H9 (cell line): ENCODE results near the gene TBX21. TPM values are rescaled to one million over a fixed set of nuclear protein-coding genes. Genes with fewer than 3 reads are reported as not detected.

ENCODE experiments used
- DNase-seq: peaks from one replicate; pipeline ENCODE4 v3.0.0-alpha.2; 2017
- H2AFZ ChIP-seq: one replicate; pipeline ENCODE4 v1.6.1; 2013; ENCODE audit warnings: mild to moderate bottlenecking, low read length, control low read depth, moderate library complexity
- H2AK5ac ChIP-seq: 2 replicates; pipeline ENCODE4 v1.6.1; 2013; ENCODE audit warnings: low read length, control low read depth, mixed read lengths; ENCODE audit not compliant: insufficient read length
- H2BK120ac ChIP-seq: one replicate; pipeline ENCODE4 v1.6.1; 2013; ENCODE audit warnings: low read depth, mild to moderate bottlenecking, low read length, control low read depth, inconsistent platforms; ENCODE audit not compliant: poor library complexity, severe bottlenecking
- H2BK12ac ChIP-seq: 2 replicates; pipeline ENCODE4 v1.6.1; 2013; ENCODE audit warnings: low read length, control low read depth, mixed read lengths, low read depth; ENCODE audit not compliant: insufficient read length
- H2BK15ac ChIP-seq: 2 replicates; pipeline ENCODE4 v1.6.1; 2013; ENCODE audit warnings: low read depth, low read length, control low read depth
- H2BK20ac ChIP-seq: one replicate; pipeline ENCODE4 v1.6.1; 2013; ENCODE audit warnings: low read depth, mild to moderate bottlenecking, low read length, control low read depth, inconsistent platforms; ENCODE audit not compliant: poor library complexity, severe bottlenecking
- H2BK5ac ChIP-seq: 2 replicates; pipeline ENCODE4 v1.6.1; 2013; ENCODE audit warnings: low read length, control low read depth, mixed read lengths; ENCODE audit not compliant: insufficient read length
- H3K14ac ChIP-seq: 2 replicates; pipeline ENCODE4 v1.6.1; 2013; ENCODE audit warnings: low read length, control low read depth; ENCODE audit not compliant: insufficient read depth
- H3K18ac ChIP-seq: 2 replicates; pipeline ENCODE4 v1.6.1; 2013; ENCODE audit warnings: low read depth, mild to moderate bottlenecking, mixed read lengths, low read length, control low read depth; ENCODE audit not compliant: insufficient read length
- H3K23ac ChIP-seq: 2 replicates; pipeline ENCODE4 v1.6.1; 2013; ENCODE audit warnings: low read length, control low read depth, mixed read lengths, low read depth; ENCODE audit not compliant: insufficient read length
- H3K23me2 ChIP-seq: 2 replicates; pipeline ENCODE4 v1.6.1; 2013; ENCODE audit warnings: low read depth, mild to moderate bottlenecking, mixed read lengths, low read length, control low read depth; ENCODE audit not compliant: insufficient read length, poor library complexity, severe bottlenecking
- H3K27ac ChIP-seq: 2 replicates; pipeline ENCODE4 v1.5.1; 2013; ENCODE audit warnings: low read length, control low read depth, mixed read lengths, low read depth; ENCODE audit not compliant: insufficient read length
- H3K27me3 ChIP-seq: 2 replicates; pipeline ENCODE4 v1.6.1; 2013; ENCODE audit warnings: low read length, control low read depth, inconsistent platforms; ENCODE audit not compliant: insufficient read depth
- H3K4ac ChIP-seq: 2 replicates; pipeline ENCODE4 v1.6.1; 2013; ENCODE audit warnings: low read depth, mild to moderate bottlenecking, control low read depth, inconsistent platforms, low read length, moderate library complexity
- H3K4me1 ChIP-seq: 2 replicates; pipeline ENCODE4 v1.6.1; 2013; ENCODE audit warnings: low read length, control low read depth, inconsistent platforms; ENCODE audit not compliant: insufficient read depth
- H3K4me2 ChIP-seq: 2 replicates; pipeline ENCODE4 v1.6.1; 2013; ENCODE audit warnings: low read length, control low read depth, mixed read lengths; ENCODE audit not compliant: insufficient read length, insufficient read depth
- H3K56ac ChIP-seq: 2 replicates; pipeline ENCODE4 v1.6.1; 2013; ENCODE audit warnings: low read depth, mild to moderate bottlenecking, mixed read lengths, low read length, control low read depth; ENCODE audit not compliant: insufficient read length
- H3K79me1 ChIP-seq: 2 replicates; pipeline ENCODE4 v1.6.1; 2013; ENCODE audit warnings: low read depth, mild to moderate bottlenecking, moderate library complexity, low read length, control low read depth, inconsistent platforms; ENCODE audit not compliant: insufficient read depth, poor library complexity, severe bottlenecking
- H3K79me2 ChIP-seq: 2 replicates; pipeline ENCODE4 v1.6.1; 2013; ENCODE audit warnings: low read length, control low read depth, inconsistent platforms; ENCODE audit not compliant: insufficient read depth
- H3K9ac ChIP-seq: 2 replicates; pipeline ENCODE4 v1.6.1; 2013; ENCODE audit warnings: low read length, control low read depth, mixed read lengths; ENCODE audit not compliant: insufficient read length; ENCODE audit errors: extremely low read depth
- H3K9me3 ChIP-seq: one replicate; pipeline ENCODE4 v1.6.1; 2013; ENCODE audit warnings: low read depth, low read length, inconsistent platforms; ENCODE audit not compliant: control insufficient read depth
- H3T11ph ChIP-seq: one replicate; pipeline ENCODE4 v1.6.1; 2013; ENCODE audit warnings: mild to moderate bottlenecking, low read length, control low read depth, inconsistent platforms
- H4K20me1 ChIP-seq: one replicate; pipeline ENCODE4 v1.6.1; 2013; ENCODE audit not compliant: control insufficient read depth, insufficient read length, insufficient read depth
- H4K5ac ChIP-seq: 2 replicates; pipeline ENCODE4 v1.6.1; 2013; ENCODE audit warnings: low read depth, mild to moderate bottlenecking, mixed read lengths, low read length, control low read depth; ENCODE audit not compliant: insufficient read length
- H4K8ac ChIP-seq: replicated peaks from 2 replicates; pipeline ENCODE4 v1.6.1; 2013; ENCODE audit warnings: low read length, control low read depth, mixed read lengths, low read depth; ENCODE audit not compliant: insufficient read length
- H4K91ac ChIP-seq: 2 replicates; pipeline ENCODE4 v1.6.1; 2013; ENCODE audit warnings: low read depth, mild to moderate bottlenecking, moderate library complexity, mixed read lengths, low read length, control low read depth; ENCODE audit not compliant: insufficient read length
- H3K27ac Mint-ChIP-seq, 3 experiments: 2 replicates in 2 of 3; 3 replicates in 1 of 3; pipeline ENCODE4 v1.8.0; 2020 to 2021; ENCODE audit warnings: mixed read lengths in 3 of 3, mild to moderate bottlenecking in 1 of 3, moderate library complexity in 1 of 3
- H3K27me3 Mint-ChIP-seq: 2 replicates; pipeline ENCODE4 v1.8.0; 2021; ENCODE audit warnings: low read depth, mild to moderate bottlenecking, moderate library complexity, mixed read lengths
- H3K36me3 Mint-ChIP-seq, 3 experiments: 2 replicates in 2 of 3; 3 replicates in 1 of 3; pipeline ENCODE4 v1.8.0; 2020 to 2021; ENCODE audit warnings: low read depth in 3 of 3, mixed read lengths in 3 of 3; ENCODE audit not compliant: insufficient read depth in 1 of 3
- H3K4me1 Mint-ChIP-seq, 2 experiments: 2 replicates each; pipeline ENCODE4 v1.8.0; 2020; ENCODE audit warnings: mixed read lengths in 2 of 2
- H3K4me3 Mint-ChIP-seq, 2 experiments: 2 replicates in 1 of 2; 3 replicates in 1 of 2; pipeline ENCODE4 v1.8.0; 2020 to 2021; ENCODE audit warnings: mild to moderate bottlenecking in 2 of 2, mixed read lengths in 2 of 2, moderate library complexity in 1 of 2
- H3K9me3 Mint-ChIP-seq, 2 experiments: 2 replicates in 1 of 2; 3 replicates in 1 of 2; pipeline ENCODE4 v1.8.0; 2020; ENCODE audit warnings: mild to moderate bottlenecking in 2 of 2, mixed read lengths in 2 of 2, moderate library complexity in 1 of 2
- WGBS: extraction: QIAGEN DNeasy Blood & Tissue Kit; methylation state at CpG from one replicate; pipeline ENCODE4 v1.1.7; 2013; ENCODE audit warnings: missing lambda C conversion rate, low lambda C conversion rate, mixed read lengths; ENCODE audit not compliant: insufficient read length; ENCODE audit errors: extremely low coverage; 5-methylcytosine and 5-hydroxymethylcytosine counted together
- total RNA-seq: library from RNA; stranded (reverse); gene quantifications from 2 replicates; pipeline ENCODE4 v1.2.1, GENCODE V29; 2021
- TF ChIP-seq, protein P1 (sequence below): fragments of 200-600 bp; sonication (generic); conservative IDR thresholded peaks from 3 replicates; pipeline ENCODE4 v1.8.0; 2021; ENCODE audit warnings: antibody characterized with exemption, mild to moderate bottlenecking

TBX21 gene
- total RNA-seq, 1 experiment from 2014 or later = not detected

DNA sequence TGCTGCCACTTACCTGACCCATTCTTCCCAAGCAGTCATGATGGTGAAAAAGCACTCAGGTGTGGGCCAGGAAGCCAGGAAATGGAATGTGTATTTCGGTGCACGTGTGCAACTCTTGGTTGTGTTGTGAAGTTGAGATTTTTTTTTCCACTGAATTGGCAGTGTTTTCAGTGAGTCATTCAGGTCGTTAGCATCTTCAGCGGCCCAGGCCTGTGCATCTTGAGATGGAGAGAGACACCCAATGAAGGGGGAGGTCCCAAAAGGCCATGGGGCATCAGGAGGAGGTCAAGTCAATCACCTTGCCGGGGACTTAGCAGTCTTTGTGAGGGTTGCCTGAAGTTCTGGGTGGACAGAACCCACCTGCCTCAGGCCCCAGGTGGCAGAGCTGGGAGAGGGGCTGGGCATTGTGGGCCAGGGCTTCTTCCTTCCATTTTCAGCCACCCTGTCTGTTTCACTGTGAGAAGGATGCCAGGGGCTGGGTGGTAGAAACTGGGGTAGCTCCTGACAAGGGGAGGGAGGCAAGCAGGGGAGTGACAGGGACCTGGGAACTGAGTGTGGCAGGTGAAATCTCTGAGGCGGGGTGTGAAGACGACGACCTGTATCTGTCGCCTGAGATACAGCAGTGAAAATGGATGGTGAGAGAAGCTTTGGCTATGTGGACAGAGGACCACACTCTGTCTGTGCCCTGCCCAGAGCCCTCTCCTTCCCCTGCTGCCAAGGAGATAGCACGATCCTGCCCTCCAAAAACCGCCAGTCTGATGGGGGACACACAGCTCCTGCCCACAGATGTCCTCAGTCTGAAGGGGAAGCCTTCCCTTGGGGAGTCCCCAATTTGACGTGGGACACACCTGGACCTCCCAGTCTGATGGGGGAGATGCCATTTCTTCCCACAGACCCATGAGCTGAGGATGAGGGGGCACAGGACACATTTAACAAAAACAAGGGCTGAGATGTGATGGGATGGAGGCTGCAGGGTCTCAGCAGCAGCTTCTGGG lies 27.2 kb upstream of the TBX21 start:
- Histone ChIP-seq H3K4me1 (no peaks in the 10 kb centered on the region), H4K8ac (no peak overlapping the region), H3K4me2 (no peak overlapping the region), H3K23me2 (no peaks in the 10 kb centered on the region), H4K20me1 (no peaks in the 10 kb centered on the region), H2BK120ac (no peak overlapping the region), H3K4ac (no peak overlapping the region), H2AK5ac (no peak overlapping the region), H2BK15ac (no peak overlapping the region), H3K79me2 (no peaks in the 10 kb centered on the region), H4K91ac (no peak overlapping the region), H2BK5ac (no peak overlapping the region), H3T11ph (no peak overlapping the region), H3K14ac (no peak overlapping the region), H2BK20ac (no peak overlapping the region), H3K23ac (no peak overlapping the region), H3K9ac (no peak overlapping the region), H3K27me3 (no peaks in the 10 kb centered on the region), H3K56ac (no peak overlapping the region), H2BK12ac (no peak overlapping the region), H3K27ac (no peak overlapping the region), H3K18ac (no peak overlapping the region), H3K9me3 (no peaks in the 10 kb centered on the region), H3K79me1 (no peaks in the 10 kb centered on the region), H2AFZ (no peak overlapping the region), H4K5ac (no peak overlapping the region)
- TF ChIP-seq, protein P1, sequence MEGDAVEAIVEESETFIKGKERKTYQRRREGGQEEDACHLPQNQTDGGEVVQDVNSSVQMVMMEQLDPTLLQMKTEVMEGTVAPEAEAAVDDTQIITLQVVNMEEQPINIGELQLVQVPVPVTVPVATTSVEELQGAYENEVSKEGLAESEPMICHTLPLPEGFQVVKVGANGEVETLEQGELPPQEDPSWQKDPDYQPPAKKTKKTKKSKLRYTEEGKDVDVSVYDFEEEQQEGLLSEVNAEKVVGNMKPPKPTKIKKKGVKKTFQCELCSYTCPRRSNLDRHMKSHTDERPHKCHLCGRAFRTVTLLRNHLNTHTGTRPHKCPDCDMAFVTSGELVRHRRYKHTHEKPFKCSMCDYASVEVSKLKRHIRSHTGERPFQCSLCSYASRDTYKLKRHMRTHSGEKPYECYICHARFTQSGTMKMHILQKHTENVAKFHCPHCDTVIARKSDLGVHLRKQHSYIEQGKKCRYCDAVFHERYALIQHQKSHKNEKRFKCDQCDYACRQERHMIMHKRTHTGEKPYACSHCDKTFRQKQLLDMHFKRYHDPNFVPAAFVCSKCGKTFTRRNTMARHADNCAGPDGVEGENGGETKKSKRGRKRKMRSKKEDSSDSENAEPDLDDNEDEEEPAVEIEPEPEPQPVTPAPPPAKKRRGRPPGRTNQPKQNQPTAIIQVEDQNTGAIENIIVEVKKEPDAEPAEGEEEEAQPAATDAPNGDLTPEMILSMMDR = no peak
- no CpG with 5 or more reads among the region's 12 CpGs for WGBS
- Mint-ChIP-seq H3K4me3 (no peak overlapping the region), H3K27me3 (no peaks in the 10 kb centered on the region), H3K36me3 (peaks cover 2 to 16% (median 6%) of the 10 kb centered on the region in 3 experiments; a peak in 3 of 7 replicates), H3K27ac (peak overlapping the region in 1 of 3 experiments; percentile 68; a peak in 2 of 7 replicates), H3K4me1 (peaks cover 3 to 27% of the 10 kb centered on the region in 2 experiments; a peak in 2 of 4 replicates), H3K9me3 (no peaks in the 10 kb centered on the region)
- DNase-seq = no peak
